HepG2 (cell line): ENCODE data around the gene TMEM117. TPM values are rescaled to one million over a fixed set of nuclear protein-coding genes. Genes with fewer than 3 reads are reported as not detected.

Experiments
- ATAC-seq: fragments of 200-7000 bp; cut with Tn5 transposase; 3 replicates; pipeline ENCODE4 v1.9.1; 2020; ENCODE audit warnings: mild to moderate bottlenecking, moderate library complexity
- BruUV-seq: library from RNA; stranded (reverse); fragments of 400-500 nt; replicated peaks from 2 replicates; lab custom pipeline; 2021; lab: Mats Ljungman, UMichigan
- CTCF ChIA-PET: fragments of 300-600 bp; formaldehyde crosslinking; extraction: SDS; loops from one replicate; lab custom pipeline; 2021; ENCODE audit warnings: low total read pairs, inconsistent platforms, low intra/inter-chr PET ratio; lab: Yijun Ruan, JAX
- POLR2A ChIA-PET: fragments of 350-600 bp; sonication (Branson Sonifier 250); formaldehyde crosslinking; loops from one replicate; lab custom pipeline; 2020; ENCODE audit warnings: antibody characterized with exemption, inconsistent platforms; lab: Yijun Ruan, JAX
- DNase-seq: peaks from one replicate; pipeline ENCODE4 v3.0.0-alpha.2; 2015; ENCODE audit warnings: low spot score
- FAIRE-seq: peaks from 3 replicates; lab custom pipeline; 2011; peaks lifted over from hg19 to GRCh38; lab: Jason Lieb, UNC
- H2AFZ ChIP-seq: one replicate; pipeline ENCODE4 v1.6.1; 2011; ENCODE audit warnings: low read length, inconsistent platforms
- H3K27ac ChIP-seq: fragments of 300-600 bp; 3 replicates; pipeline ENCODE4 v1.8.0; 2011; ENCODE audit warnings: mixed run types, mild to moderate bottlenecking, mixed read lengths, low read length, inconsistent platforms; ENCODE audit not compliant: insufficient read depth; ENCODE audit errors: extremely low read length
- H3K27me3 ChIP-seq, 2 experiments: fragments of 200-600 bp in 1 of 2; 2 replicates in 1 of 2; 3 replicates in 1 of 2; pipeline versions ENCODE4 v1.6.0 to v1.8.0; 2011; ENCODE audit warnings: low read length in 2 of 2, mild to moderate bottlenecking in 2 of 2, moderate library complexity in 2 of 2, inconsistent platforms in 1 of 2; ENCODE audit not compliant: insufficient read depth in 2 of 2, control insufficient read depth in 1 of 2
- H3K36me3 ChIP-seq, 2 experiments: fragments of 200-600 bp in 1 of 2; replicated peaks in 1 of 2; 2 replicates in 1 of 2; 3 replicates in 1 of 2; pipeline versions ENCODE4 v1.5.1 to v1.8.0; 2011; ENCODE audit warnings: low read length in 2 of 2, inconsistent platforms in 1 of 2; ENCODE audit not compliant: insufficient read depth in 2 of 2, control insufficient read depth in 1 of 2
- H3K4me1 ChIP-seq: 2 replicates; pipeline ENCODE4 v1.5.1; 2012; ENCODE audit warnings: low read length, inconsistent platforms; ENCODE audit not compliant: insufficient read depth
- H3K4me2 ChIP-seq: 2 replicates; pipeline ENCODE4 v1.6.0; 2011; ENCODE audit warnings: low read depth, low read length, inconsistent platforms
- H3K4me3 ChIP-seq, 3 experiments: fragments of 200-600 bp in 1 of 3; sonication (generic), shearing (Covaris generic) in 1 of 3; replicated peaks in 1 of 3; 2 replicates each; pipeline ENCODE4 v1.5.1; 2011 to 2016; ENCODE audit warnings: low read length in 3 of 3, inconsistent platforms in 2 of 3, low read depth in 2 of 3, mild to moderate bottlenecking in 2 of 3, control low read depth in 1 of 3, mixed read lengths in 1 of 3; ENCODE audit not compliant: insufficient read depth in 1 of 3
- H3K79me2 ChIP-seq: one replicate; pipeline ENCODE4 v1.6.1; 2011; ENCODE audit warnings: low read length, inconsistent platforms; ENCODE audit not compliant: insufficient read depth
- H3K9ac ChIP-seq: 2 replicates; pipeline ENCODE4 v1.6.0; 2011; ENCODE audit warnings: mild to moderate bottlenecking, low read depth, low read length, inconsistent platforms; ENCODE audit not compliant: insufficient read depth
- H3K9me3 ChIP-seq: 2 replicates; pipeline ENCODE4 v1.5.1; 2012; ENCODE audit warnings: mild to moderate bottlenecking, low read length
- H4K20me1 ChIP-seq: 2 replicates; pipeline ENCODE4 v1.6.0; 2011; ENCODE audit warnings: inconsistent platforms, mild to moderate bottlenecking, low read length, moderate library complexity; ENCODE audit not compliant: insufficient read depth
- ASH2L ChIP-seq: fragments of 300-600, 200-600 bp; sonication (generic); IDR thresholded peaks from 2 replicates; pipeline ENCODE4 v1.7.0; 2017; ENCODE audit warnings: low read depth, mild to moderate bottlenecking, moderate library complexity, mixed read lengths, low read length; ENCODE audit not compliant: insufficient read length
- CBX1 ChIP-seq: IDR thresholded peaks from one replicate; pipeline ENCODE4 v1.6.1; 2016; ENCODE audit warnings: antibody characterized with exemption, low read depth
- DPF2 ChIP-seq: sonication (generic); formaldehyde crosslinking; IDR thresholded peaks from 2 replicates; pipeline ENCODE4 v1.4.0; 2020; ENCODE audit warnings: mild to moderate bottlenecking, low read depth, missing genetic modification reagents, borderline replicate concordance
- EHMT2 ChIP-seq: fragments of 200-600 bp; sonication (generic); IDR thresholded peaks from 2 replicates; pipeline ENCODE4 v1.7.0; 2017; ENCODE audit warnings: antibody characterized with exemption, low read depth, low read length, borderline replicate concordance
- ETV5 ChIP-seq: IDR thresholded peaks from 2 replicates; pipeline ENCODE4 v1.6.1; 2018; ENCODE audit warnings: missing biosample characterization, missing genetic modification reagents, inconsistent platforms, borderline replicate concordance
- FOXA3 ChIP-seq: IDR thresholded peaks from 2 replicates; pipeline ENCODE4 v1.6.1; 2016; ENCODE audit warnings: missing genetic modification reagents, missing compliant biosample characterization
- GATAD1 ChIP-seq: IDR thresholded peaks from 2 replicates; pipeline ENCODE4 v1.6.1; 2016; ENCODE audit warnings: missing genetic modification reagents, missing compliant biosample characterization
- GZF1 ChIP-seq: sonication (generic); formaldehyde crosslinking; IDR thresholded peaks from 2 replicates; pipeline ENCODE4 v1.5.1; 2020; ENCODE audit warnings: mild to moderate bottlenecking, missing genetic modification reagents
- IKZF4 ChIP-seq: sonication (generic); formaldehyde crosslinking; IDR thresholded peaks from 2 replicates; pipeline ENCODE4 v1.5.1; 2020; ENCODE audit warnings: borderline replicate concordance, mild to moderate bottlenecking, low read depth, missing genetic modification reagents; ENCODE audit errors: not compliant biosample characterization
- KLF9 ChIP-seq: IDR thresholded peaks from 2 replicates; pipeline ENCODE4 v1.6.1; 2016; ENCODE audit warnings: low read depth
- NFE2L2 ChIP-seq: fragments of 150-350 bp; IDR thresholded peaks from 2 replicates; pipeline ENCODE4 v1.6.1; 2014; ENCODE audit warnings: low read length
- PHF20 ChIP-seq: sonication (generic); formaldehyde crosslinking; IDR thresholded peaks from 2 replicates; pipeline ENCODE4 v1.5.0; 2020; ENCODE audit warnings: mild to moderate bottlenecking, missing genetic modification reagents
- RBM22 ChIP-seq: fragments of 200-400 bp; formaldehyde crosslinking; optimal IDR thresholded peaks from 2 replicates; pipeline ENCODE3; 2017; ENCODE audit warnings: mild to moderate bottlenecking, low read length, moderate library complexity
- SMAD9 ChIP-seq: sonication (generic); formaldehyde crosslinking; IDR thresholded peaks from 2 replicates; pipeline ENCODE4 v1.5.1; 2020; ENCODE audit warnings: mild to moderate bottlenecking, missing genetic modification reagents
- SRSF9 ChIP-seq: fragments of 200-400 bp; formaldehyde crosslinking; IDR thresholded peaks from 2 replicates; pipeline ENCODE4 v1.6.1; 2018; ENCODE audit warnings: borderline replicate concordance, mild to moderate bottlenecking, low read depth, low read length; ENCODE audit not compliant: insufficient read depth, poor library complexity, severe bottlenecking
- WGBS: methylation state at CpG from one replicate; pipeline ENCODE4 v1.1.6; 2017; ENCODE audit warnings: low lambda C conversion rate; 5-methylcytosine and 5-hydroxymethylcytosine counted together
- in situ Hi-C: cut with HindIII; loops from 2 replicates; pipeline ENCODE4 v1.10.0; 2017; ENCODE audit warnings: low pct_unique_long_range_greater_than_20kb; ENCODE audit not compliant: extremely low pct_ligation_motif_present
- intact Hi-C: fragments of 100-400 bp; cut with micrococcal nuclease; formaldehyde crosslinking; loops from one replicate; pipeline ENCODE4 v1.10.0; 2022; ENCODE audit not compliant: unreplicated experiment
- polyA plus RNA-seq, 8 experiments: library from polyadenylated mRNA; depleted of rRNA in 3 of 8; stranded (reverse) in 7 of 8; unstranded in 1 of 8; fragments of >200 nt; fragmentation: Illumina TruSeq in 4 of 8; extraction: Trizol in 4 of 8; gene quantifications; 2 replicates each; pipeline versions ENCODE4 v1.2.1 to v1.2.3, GENCODE V29; 2011 to 2016; ENCODE audit warnings: low read depth in 4 of 8, missing spikeins in 1 of 8, mixed read lengths in 1 of 8; ENCODE audit not compliant: insufficient read depth in 1 of 8
- total RNA-seq, 5 experiments: library from RNA; depleted of rRNA; stranded (reverse); fragments of >200 nt; fragmentation: Illumina TruSeq; extraction: Trizol; gene quantifications; 2 replicates each; pipeline ENCODE4 v1.2.3, GENCODE V29; 2016; ENCODE audit warnings: low read depth in 1 of 5
- TF ChIP-seq, protein P1 (sequence below): sonication (generic); formaldehyde crosslinking; IDR thresholded peaks from 2 replicates; pipeline ENCODE4 v1.5.0; 2020; ENCODE audit warnings: missing genetic modification reagents
- TF ChIP-seq, protein P2 (sequence below): sonication (generic); formaldehyde crosslinking; IDR thresholded peaks from 2 replicates; pipeline ENCODE4 v1.8.0; 2022; ENCODE audit warnings: mild to moderate bottlenecking, missing genetic modification reagents, borderline replicate concordance
- TF ChIP-seq, protein P3 (sequence below): sonication (generic); formaldehyde crosslinking; conservative IDR thresholded peaks from 2 replicates; pipeline ENCODE4 v1.8.0; 2022; ENCODE audit warnings: missing genetic modification reagents
- TF ChIP-seq, protein P4 (sequence below): sonication (generic); formaldehyde crosslinking; IDR thresholded peaks from 2 replicates; pipeline ENCODE4 v1.9.0; 2021; ENCODE audit warnings: missing genetic modification reagents, borderline replicate concordance

Gene TMEM117
- total and polyA plus RNA-seq, 2 of the 13 experiments (the other 11 are each of a cell fraction or from before 2014, with no cell fraction given): 2.8 to 8.5 TPM

DNA sequence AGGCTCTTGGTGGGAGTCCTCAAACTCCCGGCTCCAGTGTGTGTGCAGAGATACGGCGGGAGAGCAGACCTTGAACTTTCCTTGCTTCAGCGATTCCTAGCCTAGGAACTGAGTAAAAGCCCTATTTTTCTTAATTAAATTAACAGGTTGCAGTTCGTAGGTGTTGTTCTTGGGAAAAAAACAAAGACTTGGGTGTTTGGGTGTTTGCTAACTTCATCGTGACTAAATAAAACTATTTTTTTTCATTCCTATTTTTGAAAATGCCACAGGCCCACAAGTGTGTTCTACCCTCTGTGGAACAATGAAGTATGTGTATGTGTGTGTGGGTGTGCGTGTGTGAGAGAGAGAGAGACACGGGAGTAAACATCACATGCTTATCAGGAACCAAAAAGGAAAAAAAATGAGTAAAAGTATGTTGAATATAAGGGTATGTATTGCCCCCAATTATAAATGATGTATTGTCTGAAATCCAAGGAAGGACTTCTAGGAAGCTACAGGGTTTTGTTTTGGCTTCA is 651 bp downstream of the TMEM117 start:
- no peaks in the 10 kb centered on the region for H4K20me1 ChIP-seq
- BruUV-seq: no TSS peak
- H3K27me3 ChIP-seq: no peaks in the 10 kb centered on the region
- FAIRE-seq (no peak), DNase-seq (peak; percentile 43), ATAC-seq (peak; percentile 81)
- ChIA-PET POLR2A (interaction anchor here (2.8 kb wide), 1 partner anchor 30 kb away, joined by 17 read pairs; the partner anchor contains the start of gene TWF1), CTCF (no interaction called here)
- in situ Hi-C loops (no loop called here), intact Hi-C loops (loop anchor here (1.0 to 2.0 kb wide), 4 partner anchors 31 to 78 kb away; partner anchors contain the start of genes IRAK4 and PUS7L)
- H3K4me3 ChIP-seq: peak overlapping the region; percentile 75 to 86 (median 76)
- no peaks in the 10 kb centered on the region for H3K9me3 ChIP-seq
- peaks cover 44% of the 10 kb centered on the region for H3K4me1 ChIP-seq
- peak overlapping the region; percentile 84 for H3K9ac ChIP-seq
- WGBS: 4% methylated on average over 7 of the region's 8 CpGs
- no peaks in the 10 kb centered on the region for H3K36me3 ChIP-seq
- peak overlapping the region; percentile 55 for H2AFZ ChIP-seq
- H3K4me2 ChIP-seq: peak overlapping the region; percentile 85
- H3K79me2 ChIP-seq: no peaks in the 10 kb centered on the region
- peak overlapping the region; percentile 83 for H3K27ac ChIP-seq
- TF ChIP-seq GZF1 (CRISPR knock-in tag) (no peak), PHF20 (CRISPR knock-in tag) (no peak), EHMT2 (no peak), DPF2 (CRISPR knock-in tag) (no peak), ETV5 (CRISPR knock-in tag) (0 out of 2 replicates have a peak, but pooled peaks have one; percentile 15), CBX1 (no peak), GATAD1 (CRISPR knock-in tag) (no peak), IKZF4 (CRISPR knock-in tag) (no peak), NFE2L2 (no peak), FOXA3 (0 out of 2 replicates have a peak, but pooled peaks have one; percentile 8), SRSF9 (no peak), SMAD9 (no peak), RBM22 (no peak), ASH2L (peak; percentile 4), KLF9 (CRISPR knock-in tag) (no peak)
- TF ChIP-seq, protein P1, sequence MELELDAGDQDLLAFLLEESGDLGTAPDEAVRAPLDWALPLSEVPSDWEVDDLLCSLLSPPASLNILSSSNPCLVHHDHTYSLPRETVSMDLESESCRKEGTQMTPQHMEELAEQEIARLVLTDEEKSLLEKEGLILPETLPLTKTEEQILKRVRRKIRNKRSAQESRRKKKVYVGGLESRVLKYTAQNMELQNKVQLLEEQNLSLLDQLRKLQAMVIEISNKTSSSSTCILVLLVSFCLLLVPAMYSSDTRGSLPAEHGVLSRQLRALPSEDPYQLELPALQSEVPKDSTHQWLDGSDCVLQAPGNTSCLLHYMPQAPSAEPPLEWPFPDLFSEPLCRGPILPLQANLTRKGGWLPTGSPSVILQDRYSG (CRISPR knock-in tag): no peak
- TF ChIP-seq, protein P2, sequence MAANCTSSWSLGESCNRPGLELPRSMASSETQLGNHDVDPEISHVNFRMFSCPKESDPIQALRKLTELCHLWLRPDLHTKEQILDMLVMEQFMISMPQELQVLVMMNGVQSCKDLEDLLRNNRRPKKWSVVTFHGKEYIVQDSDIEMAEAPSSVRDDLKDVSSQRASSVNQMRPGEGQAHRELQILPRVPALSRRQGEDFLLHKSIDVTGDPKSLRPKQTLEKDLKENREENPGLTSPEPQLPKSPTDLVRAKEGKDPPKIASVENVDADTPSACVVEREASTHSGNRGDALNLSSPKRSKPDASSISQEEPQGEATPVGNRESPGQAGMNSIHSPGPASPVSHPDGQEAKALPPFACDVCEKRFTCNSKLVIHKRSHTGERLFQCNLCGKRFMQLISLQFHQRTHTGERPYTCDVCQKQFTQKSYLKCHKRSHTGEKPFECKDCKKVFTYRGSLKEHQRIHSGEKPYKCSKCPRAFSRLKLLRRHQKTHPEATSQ (CRISPR knock-in tag): no peak
- TF ChIP-seq, protein P3, sequence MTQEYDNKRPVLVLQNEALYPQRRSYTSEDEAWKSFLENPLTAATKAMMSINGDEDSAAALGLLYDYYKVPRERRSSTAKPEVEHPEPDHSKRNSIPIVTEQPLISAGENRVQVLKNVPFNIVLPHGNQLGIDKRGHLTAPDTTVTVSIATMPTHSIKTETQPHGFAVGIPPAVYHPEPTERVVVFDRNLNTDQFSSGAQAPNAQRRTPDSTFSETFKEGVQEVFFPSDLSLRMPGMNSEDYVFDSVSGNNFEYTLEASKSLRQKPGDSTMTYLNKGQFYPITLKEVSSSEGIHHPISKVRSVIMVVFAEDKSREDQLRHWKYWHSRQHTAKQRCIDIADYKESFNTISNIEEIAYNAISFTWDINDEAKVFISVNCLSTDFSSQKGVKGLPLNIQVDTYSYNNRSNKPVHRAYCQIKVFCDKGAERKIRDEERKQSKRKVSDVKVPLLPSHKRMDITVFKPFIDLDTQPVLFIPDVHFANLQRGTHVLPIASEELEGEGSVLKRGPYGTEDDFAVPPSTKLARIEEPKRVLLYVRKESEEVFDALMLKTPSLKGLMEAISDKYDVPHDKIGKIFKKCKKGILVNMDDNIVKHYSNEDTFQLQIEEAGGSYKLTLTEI (CRISPR knock-in tag): no peak
- TF ChIP-seq, protein P4, sequence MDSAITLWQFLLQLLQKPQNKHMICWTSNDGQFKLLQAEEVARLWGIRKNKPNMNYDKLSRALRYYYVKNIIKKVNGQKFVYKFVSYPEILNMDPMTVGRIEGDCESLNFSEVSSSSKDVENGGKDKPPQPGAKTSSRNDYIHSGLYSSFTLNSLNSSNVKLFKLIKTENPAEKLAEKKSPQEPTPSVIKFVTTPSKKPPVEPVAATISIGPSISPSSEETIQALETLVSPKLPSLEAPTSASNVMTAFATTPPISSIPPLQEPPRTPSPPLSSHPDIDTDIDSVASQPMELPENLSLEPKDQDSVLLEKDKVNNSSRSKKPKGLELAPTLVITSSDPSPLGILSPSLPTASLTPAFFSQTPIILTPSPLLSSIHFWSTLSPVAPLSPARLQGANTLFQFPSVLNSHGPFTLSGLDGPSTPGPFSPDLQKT: no peak
